PC-3 (cell line): ENCODE measurements around the gene POMC.

ENCODE experiments used
- EZH2 ChIP-seq: fragments of 300-600 bp; sonication (generic); IDR thresholded peaks from one replicate; pipeline ENCODE4 v1.6.1; 2017; ENCODE audit warnings: antibody characterized with exemption, mild to moderate bottlenecking, low read length; ENCODE audit not compliant: unreplicated experiment
- EZH2phosphoT487 ChIP-seq: fragments of 300-600 bp; sonication (generic); IDR thresholded peaks from 2 replicates; pipeline ENCODE4 v1.6.1; 2018; ENCODE audit warnings: mild to moderate bottlenecking, antibody characterized with exemption, low read length, borderline replicate concordance
- TF ChIP-seq, protein P1 (sequence below): fragments of 300-600 bp; sonication (generic); conservative IDR thresholded peaks from 2 replicates; pipeline ENCODE4 v1.5.1; 2017; ENCODE audit warnings: antibody characterized with exemption, low read depth, mild to moderate bottlenecking, low read length

GRCh38 chr2:25125189-25125588 lies 43.2 kb downstream of the POMC start:
- TF ChIP-seq, protein P1, sequence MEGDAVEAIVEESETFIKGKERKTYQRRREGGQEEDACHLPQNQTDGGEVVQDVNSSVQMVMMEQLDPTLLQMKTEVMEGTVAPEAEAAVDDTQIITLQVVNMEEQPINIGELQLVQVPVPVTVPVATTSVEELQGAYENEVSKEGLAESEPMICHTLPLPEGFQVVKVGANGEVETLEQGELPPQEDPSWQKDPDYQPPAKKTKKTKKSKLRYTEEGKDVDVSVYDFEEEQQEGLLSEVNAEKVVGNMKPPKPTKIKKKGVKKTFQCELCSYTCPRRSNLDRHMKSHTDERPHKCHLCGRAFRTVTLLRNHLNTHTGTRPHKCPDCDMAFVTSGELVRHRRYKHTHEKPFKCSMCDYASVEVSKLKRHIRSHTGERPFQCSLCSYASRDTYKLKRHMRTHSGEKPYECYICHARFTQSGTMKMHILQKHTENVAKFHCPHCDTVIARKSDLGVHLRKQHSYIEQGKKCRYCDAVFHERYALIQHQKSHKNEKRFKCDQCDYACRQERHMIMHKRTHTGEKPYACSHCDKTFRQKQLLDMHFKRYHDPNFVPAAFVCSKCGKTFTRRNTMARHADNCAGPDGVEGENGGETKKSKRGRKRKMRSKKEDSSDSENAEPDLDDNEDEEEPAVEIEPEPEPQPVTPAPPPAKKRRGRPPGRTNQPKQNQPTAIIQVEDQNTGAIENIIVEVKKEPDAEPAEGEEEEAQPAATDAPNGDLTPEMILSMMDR: no peak
- no peak for TF ChIP-seq EZH2
- no peak for TF ChIP-seq EZH2phosphoT487
